HepG2 (cell line): ENCODE measurements around the gene RERE. TPM values are rescaled to one million over a fixed set of nuclear protein-coding genes. Genes with fewer than 3 reads are reported as not detected.

Experiments
- ATAC-seq: fragments of 200-7000 bp; cut with Tn5 transposase; 3 replicates; pipeline ENCODE4 v1.9.1; 2020; ENCODE audit warnings: mild to moderate bottlenecking, moderate library complexity
- BruUV-seq: library from RNA; stranded (reverse); fragments of 400-500 nt; replicated peaks from 2 replicates; lab custom pipeline; 2021; lab: Mats Ljungman, UMichigan
- CTCF ChIA-PET: fragments of 300-600 bp; formaldehyde crosslinking; extraction: SDS; loops from one replicate; lab custom pipeline; 2021; ENCODE audit warnings: low total read pairs, inconsistent platforms, low intra/inter-chr PET ratio; lab: Yijun Ruan, JAX
- POLR2A ChIA-PET: fragments of 350-600 bp; sonication (Branson Sonifier 250); formaldehyde crosslinking; loops from one replicate; lab custom pipeline; 2020; ENCODE audit warnings: antibody characterized with exemption, inconsistent platforms; lab: Yijun Ruan, JAX
- DNase-seq: peaks from one replicate; pipeline ENCODE4 v3.0.0-alpha.2; 2015; ENCODE audit warnings: low spot score
- FAIRE-seq: peaks from 3 replicates; lab custom pipeline; 2011; peaks lifted over from hg19 to GRCh38; lab: Jason Lieb, UNC
- H2AFZ ChIP-seq: one replicate; pipeline ENCODE4 v1.6.1; 2011; ENCODE audit warnings: low read length, inconsistent platforms
- H3K27ac ChIP-seq: fragments of 300-600 bp; 3 replicates; pipeline ENCODE4 v1.8.0; 2011; ENCODE audit warnings: mixed run types, mild to moderate bottlenecking, mixed read lengths, low read length, inconsistent platforms; ENCODE audit not compliant: insufficient read depth; ENCODE audit errors: extremely low read length
- H3K27me3 ChIP-seq, 2 experiments: fragments of 200-600 bp in 1 of 2; 2 replicates in 1 of 2; 3 replicates in 1 of 2; pipeline versions ENCODE4 v1.6.0 to v1.8.0; 2011; ENCODE audit warnings: low read length in 2 of 2, mild to moderate bottlenecking in 2 of 2, moderate library complexity in 2 of 2, inconsistent platforms in 1 of 2; ENCODE audit not compliant: insufficient read depth in 2 of 2, control insufficient read depth in 1 of 2
- H3K36me3 ChIP-seq, 2 experiments: fragments of 200-600 bp in 1 of 2; replicated peaks in 1 of 2; 2 replicates in 1 of 2; 3 replicates in 1 of 2; pipeline versions ENCODE4 v1.5.1 to v1.8.0; 2011; ENCODE audit warnings: low read length in 2 of 2, inconsistent platforms in 1 of 2; ENCODE audit not compliant: insufficient read depth in 2 of 2, control insufficient read depth in 1 of 2
- H3K4me1 ChIP-seq: 2 replicates; pipeline ENCODE4 v1.5.1; 2012; ENCODE audit warnings: low read length, inconsistent platforms; ENCODE audit not compliant: insufficient read depth
- H3K4me2 ChIP-seq: 2 replicates; pipeline ENCODE4 v1.6.0; 2011; ENCODE audit warnings: low read depth, low read length, inconsistent platforms
- H3K4me3 ChIP-seq, 3 experiments: fragments of 200-600 bp in 1 of 3; sonication (generic), shearing (Covaris generic) in 1 of 3; replicated peaks in 1 of 3; 2 replicates each; pipeline ENCODE4 v1.5.1; 2011 to 2016; ENCODE audit warnings: low read length in 3 of 3, inconsistent platforms in 2 of 3, low read depth in 2 of 3, mild to moderate bottlenecking in 2 of 3, control low read depth in 1 of 3, mixed read lengths in 1 of 3; ENCODE audit not compliant: insufficient read depth in 1 of 3
- H3K79me2 ChIP-seq: one replicate; pipeline ENCODE4 v1.6.1; 2011; ENCODE audit warnings: low read length, inconsistent platforms; ENCODE audit not compliant: insufficient read depth
- H3K9ac ChIP-seq: 2 replicates; pipeline ENCODE4 v1.6.0; 2011; ENCODE audit warnings: mild to moderate bottlenecking, low read depth, low read length, inconsistent platforms; ENCODE audit not compliant: insufficient read depth
- H3K9me3 ChIP-seq: 2 replicates; pipeline ENCODE4 v1.5.1; 2012; ENCODE audit warnings: mild to moderate bottlenecking, low read length
- H4K20me1 ChIP-seq: 2 replicates; pipeline ENCODE4 v1.6.0; 2011; ENCODE audit warnings: inconsistent platforms, mild to moderate bottlenecking, low read length, moderate library complexity; ENCODE audit not compliant: insufficient read depth
- AGO2 ChIP-seq: fragments of 200-400 bp; formaldehyde crosslinking; optimal IDR thresholded peaks from 2 replicates; pipeline ENCODE3; 2017; ENCODE audit warnings: mild to moderate bottlenecking, low read depth, low read length, moderate library complexity
- JUNB ChIP-seq: sonication (generic); formaldehyde crosslinking; IDR thresholded peaks from 2 replicates; pipeline ENCODE4 v1.8.0; 2022; ENCODE audit warnings: missing genetic modification reagents, mild to moderate bottlenecking, borderline replicate concordance
- NFKB2 ChIP-seq: sonication (generic); formaldehyde crosslinking; IDR thresholded peaks from 2 replicates; pipeline ENCODE4 v1.4.0; 2020; ENCODE audit warnings: missing genetic modification reagents, borderline replicate concordance
- NRL ChIP-seq: sonication (generic); formaldehyde crosslinking; IDR thresholded peaks from 2 replicates; pipeline ENCODE4 v1.5.0; 2020; ENCODE audit warnings: missing genetic modification reagents, mild to moderate bottlenecking, moderate library complexity, borderline replicate concordance
- POLR2A ChIP-seq, 2 experiments: IDR thresholded peaks; 2 replicates each; pipeline ENCODE4 v1.6.1; 2011; ENCODE audit warnings: low read depth in 2 of 2, low read length in 2 of 2, mild to moderate bottlenecking in 1 of 2, moderate library complexity in 1 of 2; ENCODE audit not compliant: insufficient read depth in 1 of 2
- RFX5 ChIP-seq: IDR thresholded peaks from 2 replicates; pipeline ENCODE4 v1.6.1; 2011; ENCODE audit warnings: low read depth, low read length, improper control_type of control experiment
- SAFB2 ChIP-seq: sonication (generic); formaldehyde crosslinking; IDR thresholded peaks from 2 replicates; pipeline ENCODE4 v1.5.1; 2020; ENCODE audit warnings: missing genetic modification reagents, low read depth, mild to moderate bottlenecking, borderline replicate concordance
- ZBTB1 ChIP-seq: sonication (generic); formaldehyde crosslinking; IDR thresholded peaks from 2 replicates; pipeline ENCODE4 v1.4.0; 2020; ENCODE audit warnings: missing genetic modification reagents, borderline replicate concordance
- ZC3H13 ChIP-seq: sonication (generic); formaldehyde crosslinking; IDR thresholded peaks from 2 replicates; pipeline ENCODE4 v1.8.1; 2023; ENCODE audit warnings: mild to moderate bottlenecking, missing genetic modification reagents, moderate library complexity
- ZFP1 ChIP-seq: IDR thresholded peaks from 2 replicates; pipeline ENCODE4 v1.6.1; 2016
- ZNF501 ChIP-seq: sonication (generic); formaldehyde crosslinking; IDR thresholded peaks from 2 replicates; pipeline ENCODE4 v1.5.1; 2020; ENCODE audit warnings: mild to moderate bottlenecking, moderate library complexity, missing genetic modification reagents
- ZNF703 ChIP-seq: sonication (generic); formaldehyde crosslinking; IDR thresholded peaks from 2 replicates; pipeline ENCODE4 v1.5.1; 2020; ENCODE audit warnings: missing genetic modification reagents, mild to moderate bottlenecking, moderate library complexity, borderline replicate concordance
- ZNF749 ChIP-seq: sonication (generic); formaldehyde crosslinking; IDR thresholded peaks from 2 replicates; pipeline ENCODE4 v1.8.0; 2022; ENCODE audit warnings: mild to moderate bottlenecking, missing genetic modification reagents, moderate library complexity, borderline replicate concordance
- ZNF792 ChIP-seq: IDR thresholded peaks from 2 replicates; pipeline ENCODE4 v1.6.1; 2016
- WGBS: methylation state at CpG from one replicate; pipeline ENCODE4 v1.1.6; 2017; ENCODE audit warnings: low lambda C conversion rate; 5-methylcytosine and 5-hydroxymethylcytosine counted together
- in situ Hi-C: cut with HindIII; loops from 2 replicates; pipeline ENCODE4 v1.10.0; 2017; ENCODE audit warnings: low pct_unique_long_range_greater_than_20kb; ENCODE audit not compliant: extremely low pct_ligation_motif_present
- intact Hi-C: fragments of 100-400 bp; cut with micrococcal nuclease; formaldehyde crosslinking; loops from one replicate; pipeline ENCODE4 v1.10.0; 2022; ENCODE audit not compliant: unreplicated experiment
- polyA plus RNA-seq, 8 experiments: library from polyadenylated mRNA; depleted of rRNA in 3 of 8; stranded (reverse) in 7 of 8; unstranded in 1 of 8; fragments of >200 nt; fragmentation: Illumina TruSeq in 4 of 8; extraction: Trizol in 4 of 8; gene quantifications; 2 replicates each; pipeline versions ENCODE4 v1.2.1 to v1.2.3, GENCODE V29; 2011 to 2016; ENCODE audit warnings: low read depth in 4 of 8, missing spikeins in 1 of 8, mixed read lengths in 1 of 8; ENCODE audit not compliant: insufficient read depth in 1 of 8
- total RNA-seq, 5 experiments: library from RNA; depleted of rRNA; stranded (reverse); fragments of >200 nt; fragmentation: Illumina TruSeq; extraction: Trizol; gene quantifications; 2 replicates each; pipeline ENCODE4 v1.2.3, GENCODE V29; 2016; ENCODE audit warnings: low read depth in 1 of 5
- TF ChIP-seq, protein P1 (sequence below): sonication (generic); formaldehyde crosslinking; IDR thresholded peaks from 2 replicates; pipeline ENCODE4 v1.4.0; 2020; ENCODE audit warnings: missing genetic modification reagents, borderline replicate concordance
- TF ChIP-seq, protein P2 (sequence below): sonication (generic); formaldehyde crosslinking; IDR thresholded peaks from 2 replicates; pipeline ENCODE4 v1.4.0; 2020; ENCODE audit warnings: missing genetic modification reagents
- TF ChIP-seq, protein P3 (sequence below): sonication (generic); formaldehyde crosslinking; conservative IDR thresholded peaks from 2 replicates; pipeline ENCODE4 v1.8.1; 2023; ENCODE audit warnings: missing genetic modification reagents

The RERE gene
- total and polyA plus RNA-seq, 2 of the 13 experiments (the other 11 are each of a cell fraction or from before 2014, with no cell fraction given): 18.3 to 21.9 TPM

DNA sequence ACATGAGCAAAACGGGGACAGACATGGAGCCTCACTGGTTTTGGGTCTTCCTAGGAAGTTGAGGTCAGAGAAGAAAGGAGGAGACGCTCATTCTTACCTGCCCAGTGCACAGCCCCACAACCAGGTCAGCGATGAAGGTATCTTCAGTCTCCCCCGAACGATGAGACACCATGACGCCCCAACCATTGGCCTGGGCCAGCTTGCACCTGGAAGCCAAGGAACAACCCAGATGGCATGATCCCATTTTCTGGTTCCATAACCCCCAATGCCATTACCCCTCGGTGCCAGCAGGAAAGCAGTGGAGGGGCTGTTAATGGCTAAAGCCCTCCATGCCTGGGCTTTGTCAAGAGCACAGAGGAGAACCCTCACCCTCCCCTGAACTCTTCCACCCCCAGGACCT lies 45.7 kb upstream of the RERE start (continued):
- TF ChIP-seq, protein P1, sequence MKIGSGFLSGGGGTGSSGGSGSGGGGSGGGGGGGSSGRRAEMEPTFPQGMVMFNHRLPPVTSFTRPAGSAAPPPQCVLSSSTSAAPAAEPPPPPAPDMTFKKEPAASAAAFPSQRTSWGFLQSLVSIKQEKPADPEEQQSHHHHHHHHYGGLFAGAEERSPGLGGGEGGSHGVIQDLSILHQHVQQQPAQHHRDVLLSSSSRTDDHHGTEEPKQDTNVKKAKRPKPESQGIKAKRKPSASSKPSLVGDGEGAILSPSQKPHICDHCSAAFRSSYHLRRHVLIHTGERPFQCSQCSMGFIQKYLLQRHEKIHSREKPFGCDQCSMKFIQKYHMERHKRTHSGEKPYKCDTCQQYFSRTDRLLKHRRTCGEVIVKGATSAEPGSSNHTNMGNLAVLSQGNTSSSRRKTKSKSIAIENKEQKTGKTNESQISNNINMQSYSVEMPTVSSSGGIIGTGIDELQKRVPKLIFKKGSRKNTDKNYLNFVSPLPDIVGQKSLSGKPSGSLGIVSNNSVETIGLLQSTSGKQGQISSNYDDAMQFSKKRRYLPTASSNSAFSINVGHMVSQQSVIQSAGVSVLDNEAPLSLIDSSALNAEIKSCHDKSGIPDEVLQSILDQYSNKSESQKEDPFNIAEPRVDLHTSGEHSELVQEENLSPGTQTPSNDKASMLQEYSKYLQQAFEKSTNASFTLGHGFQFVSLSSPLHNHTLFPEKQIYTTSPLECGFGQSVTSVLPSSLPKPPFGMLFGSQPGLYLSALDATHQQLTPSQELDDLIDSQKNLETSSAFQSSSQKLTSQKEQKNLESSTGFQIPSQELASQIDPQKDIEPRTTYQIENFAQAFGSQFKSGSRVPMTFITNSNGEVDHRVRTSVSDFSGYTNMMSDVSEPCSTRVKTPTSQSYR (CRISPR knock-in tag): no peak
- TF ChIP-seq ZFP1 (CRISPR knock-in tag) (no peak), POLR2A (IDR thresholded peaks at IDR 0.05; ENCODE audit: insufficient read depth in 1 of 2, low read depth in 2 of 2, low read length in 2 of 2) (peak in 1 of 2 experiments; percentile 29; a peak in 1 of 4 replicates), ZNF703 (CRISPR knock-in tag) (no peak), RFX5 (no peak), AGO2 (peak; percentile 5), ZC3H13 (no peak)

DNA sequence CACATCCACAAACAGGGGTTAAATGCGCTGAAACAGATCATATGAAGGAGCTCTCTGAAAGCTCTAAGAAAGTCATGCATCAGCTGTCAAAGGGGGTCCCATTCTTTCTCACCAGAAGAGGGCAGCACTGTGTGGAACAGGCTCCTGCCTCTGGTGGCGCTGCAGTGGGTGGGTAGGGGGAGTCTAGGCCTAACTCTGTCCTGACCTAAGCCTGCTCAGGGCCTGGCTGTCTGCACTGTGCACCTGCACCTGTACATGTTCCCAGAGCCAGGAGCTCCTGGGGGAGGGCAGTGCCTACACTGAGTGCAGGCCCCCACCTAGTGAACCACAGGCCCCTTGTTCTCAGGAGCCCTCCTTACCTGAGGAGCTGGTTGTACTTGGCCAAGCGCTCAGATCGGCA lies 45.1 kb upstream of the RERE start:
- POLR2A ChIA-PET: interaction anchor here (0.6 to 13.6 kb wide), 6 partner anchors 12 to 142 kb away, joined by 4 to 116 read pairs (median 8); partner anchors contain the start of genes ENO1 and RERE
- TF ChIP-seq ZBTB1 (CRISPR knock-in tag): no peak
- TF ChIP-seq, protein P2, sequence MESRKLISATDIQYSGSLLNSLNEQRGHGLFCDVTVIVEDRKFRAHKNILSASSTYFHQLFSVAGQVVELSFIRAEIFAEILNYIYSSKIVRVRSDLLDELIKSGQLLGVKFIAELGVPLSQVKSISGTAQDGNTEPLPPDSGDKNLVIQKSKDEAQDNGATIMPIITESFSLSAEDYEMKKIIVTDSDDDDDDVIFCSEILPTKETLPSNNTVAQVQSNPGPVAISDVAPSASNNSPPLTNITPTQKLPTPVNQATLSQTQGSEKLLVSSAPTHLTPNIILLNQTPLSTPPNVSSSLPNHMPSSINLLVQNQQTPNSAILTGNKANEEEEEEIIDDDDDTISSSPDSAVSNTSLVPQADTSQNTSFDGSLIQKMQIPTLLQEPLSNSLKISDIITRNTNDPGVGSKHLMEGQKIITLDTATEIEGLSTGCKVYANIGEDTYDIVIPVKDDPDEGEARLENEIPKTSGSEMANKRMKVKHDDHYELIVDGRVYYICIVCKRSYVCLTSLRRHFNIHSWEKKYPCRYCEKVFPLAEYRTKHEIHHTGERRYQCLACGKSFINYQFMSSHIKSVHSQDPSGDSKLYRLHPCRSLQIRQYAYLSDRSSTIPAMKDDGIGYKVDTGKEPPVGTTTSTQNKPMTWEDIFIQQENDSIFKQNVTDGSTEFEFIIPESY (CRISPR knock-in tag): peak; percentile 93
- 0 out of 2 replicates have a peak, but pooled peaks have one; percentile 24 for TF ChIP-seq NFKB2 (CRISPR knock-in tag)
- TF ChIP-seq ZNF749 (CRISPR knock-in tag): no peak
- peak; percentile 23 to 43; a peak in 3 of 4 replicates for TF ChIP-seq POLR2A (IDR thresholded peaks at IDR 0.05; ENCODE audit: insufficient read depth in 1 of 2, low read depth in 2 of 2, low read length in 2 of 2)
- no peak for TF ChIP-seq JUNB
- no peak for TF ChIP-seq ZNF792 (CRISPR knock-in tag)
- TF ChIP-seq ZNF501 (CRISPR knock-in tag): no peak
- TF ChIP-seq NRL (CRISPR knock-in tag): peak; percentile 74; the same call in 1 of the 2 replicates
- TF ChIP-seq, protein P3, sequence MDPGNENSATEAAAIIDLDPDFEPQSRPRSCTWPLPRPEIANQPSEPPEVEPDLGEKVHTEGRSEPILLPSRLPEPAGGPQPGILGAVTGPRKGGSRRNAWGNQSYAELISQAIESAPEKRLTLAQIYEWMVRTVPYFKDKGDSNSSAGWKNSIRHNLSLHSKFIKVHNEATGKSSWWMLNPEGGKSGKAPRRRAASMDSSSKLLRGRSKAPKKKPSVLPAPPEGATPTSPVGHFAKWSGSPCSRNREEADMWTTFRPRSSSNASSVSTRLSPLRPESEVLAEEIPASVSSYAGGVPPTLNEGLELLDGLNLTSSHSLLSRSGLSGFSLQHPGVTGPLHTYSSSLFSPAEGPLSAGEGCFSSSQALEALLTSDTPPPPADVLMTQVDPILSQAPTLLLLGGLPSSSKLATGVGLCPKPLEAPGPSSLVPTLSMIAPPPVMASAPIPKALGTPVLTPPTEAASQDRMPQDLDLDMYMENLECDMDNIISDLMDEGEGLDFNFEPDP: no peak
- TF ChIP-seq SAFB2 (CRISPR knock-in tag): no peak

More for the DNA sequence above, 45.1 kb upstream of the RERE start:
- Histone ChIP-seq H3K9me3 (no peaks in the 10 kb centered on the region), H3K27ac (no peak overlapping the region), H3K4me2 (no peak overlapping the region), H2AFZ (no peak overlapping the region), H3K27me3 (no peaks in the 10 kb centered on the region), H3K36me3 (peaks cover 49 to 72% of the 10 kb centered on the region in 2 experiments), H3K9ac (no peak overlapping the region), H3K4me1 (peaks cover 97% of the 10 kb centered on the region), H3K4me3 (no peak overlapping the region), H3K79me2 (peaks cover 12% of the 10 kb centered on the region), H4K20me1 (peaks cover 91% of the 10 kb centered on the region)
- FAIRE-seq (no peak), ATAC-seq (peak; percentile 69), DNase-seq (no peak)
- in situ Hi-C loops: no loop called here
- 85% methylated on average over 4 of the region's 4 CpGs for WGBS
- BruUV-seq: no TSS peak
- CTCF ChIA-PET: no interaction called here
- intact Hi-C loops: no loop called here
